Stimulated activated naive B cell treated with anti-CD40 and anti-IgM and Interleukin-4, amounts not matched to agents 10 μg/mL and 1 μg/mL and 100 μg/mL, for 72 hours (primary cell): ENCODE data around the gene CMIP.

ENCODE experiments used
- ATAC-seq, 2 donors: fragments of 150-1000 bp; cut with Tn5 transposase; replicated peaks; 2 replicates each; pipeline ENCODE4 v1.10.0; 2021; ENCODE audit warnings: moderate library complexity in 1 of 2
- DNase-seq: peaks from one replicate; pipeline ENCODE4 v3.0.0; 2021
- H3K27ac Mint-ChIP-seq: one replicate; pipeline ENCODE4 v1.8.0; 2022; ENCODE audit warnings: mild to moderate bottlenecking, mixed read lengths
- H3K27me3 Mint-ChIP-seq, 2 donors: one replicate each; pipeline ENCODE4 v1.8.0; 2022; ENCODE audit warnings: mixed read lengths in 2 of 2
- H3K36me3 Mint-ChIP-seq, 2 donors: one replicate each; pipeline ENCODE4 v1.8.0; 2022; ENCODE audit warnings: mixed read lengths in 2 of 2, mild to moderate bottlenecking in 1 of 2
- H3K4me1 Mint-ChIP-seq, 2 donors: one replicate each; pipeline ENCODE4 v1.8.0; 2022; ENCODE audit warnings: mixed read lengths in 2 of 2, mild to moderate bottlenecking in 1 of 2
- H3K4me3 Mint-ChIP-seq, 2 donors: one replicate each; pipeline ENCODE4 v1.8.0; 2022; ENCODE audit warnings: mild to moderate bottlenecking in 2 of 2, mixed read lengths in 2 of 2, moderate library complexity in 1 of 2
- H3K9me3 Mint-ChIP-seq, 2 donors: one replicate each; pipeline ENCODE4 v1.8.0; 2022; ENCODE audit warnings: mixed read lengths in 2 of 2, mild to moderate bottlenecking in 1 of 2

Gene CMIP

DNA sequence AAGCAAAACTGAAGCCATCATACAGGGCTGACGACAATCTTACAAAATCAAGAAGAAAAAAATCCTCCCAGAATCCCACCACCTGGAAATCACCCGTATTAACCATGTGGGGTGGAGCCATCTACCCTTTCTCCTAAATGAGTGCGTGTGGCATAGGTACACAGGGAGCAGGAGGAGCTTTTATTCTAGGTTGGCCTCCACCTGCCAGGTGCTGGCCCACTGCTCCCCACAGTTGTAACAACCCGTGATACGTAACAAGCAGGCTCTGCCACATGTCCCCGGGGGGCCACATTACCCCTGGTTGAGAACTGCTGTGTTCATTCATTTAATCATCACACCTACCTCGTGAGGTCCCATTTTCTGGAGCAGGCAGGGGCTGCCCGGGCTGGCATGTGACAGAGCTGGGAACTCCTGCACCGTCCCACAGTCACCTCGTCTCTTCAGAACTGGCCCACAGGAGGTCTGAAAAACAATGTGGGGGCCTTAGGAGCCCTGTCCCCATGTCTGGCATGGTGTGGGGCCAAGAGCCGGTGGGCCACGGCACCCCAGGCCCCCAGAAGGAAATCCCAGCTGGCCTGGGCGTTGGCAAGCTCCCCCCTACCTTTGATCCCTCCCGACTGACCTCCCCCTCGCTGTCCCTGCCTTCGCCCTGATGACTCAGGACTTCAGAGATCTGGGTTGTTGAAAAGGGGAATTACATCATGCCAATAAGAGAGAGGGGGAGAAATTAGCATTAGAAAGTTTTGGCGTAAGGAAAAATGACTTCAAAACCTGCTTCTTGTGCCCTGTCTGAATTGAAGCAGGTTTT is 12.9 kb downstream of the CMIP start:
- Mint-ChIP-seq H3K27me3 (no peaks in the 10 kb centered on the region), H3K36me3 (peaks cover 27 to 50% of the 10 kb centered on the region in 2 donors), H3K9me3 (peaks cover 0 to 2% of the 10 kb centered on the region in 2 donors), H3K4me1 (peaks cover 70 to 95% of the 10 kb centered on the region in 2 donors), H3K4me3 (peak overlapping the region; percentile 52 to 55), H3K27ac (peak overlapping the region; percentile 94)
- ATAC-seq = peak; percentile 75
- peak; percentile 31 for DNase-seq

GRCh38 chr16:81458149-81458669 is 13.6 kb downstream of the CMIP start:
- Mint-ChIP-seq H3K4me1 (peaks cover 66 to 95% of the 10 kb centered on the region in 2 donors), H3K27me3 (no peaks in the 10 kb centered on the region), H3K4me3 (no peak overlapping the region), H3K36me3 (peaks cover 28 to 55% of the 10 kb centered on the region in 2 donors), H3K9me3 (peaks cover 0 to 2% of the 10 kb centered on the region in 2 donors), H3K27ac (no peak overlapping the region)
- DNase-seq = no peak
- no peak for ATAC-seq

DNA sequence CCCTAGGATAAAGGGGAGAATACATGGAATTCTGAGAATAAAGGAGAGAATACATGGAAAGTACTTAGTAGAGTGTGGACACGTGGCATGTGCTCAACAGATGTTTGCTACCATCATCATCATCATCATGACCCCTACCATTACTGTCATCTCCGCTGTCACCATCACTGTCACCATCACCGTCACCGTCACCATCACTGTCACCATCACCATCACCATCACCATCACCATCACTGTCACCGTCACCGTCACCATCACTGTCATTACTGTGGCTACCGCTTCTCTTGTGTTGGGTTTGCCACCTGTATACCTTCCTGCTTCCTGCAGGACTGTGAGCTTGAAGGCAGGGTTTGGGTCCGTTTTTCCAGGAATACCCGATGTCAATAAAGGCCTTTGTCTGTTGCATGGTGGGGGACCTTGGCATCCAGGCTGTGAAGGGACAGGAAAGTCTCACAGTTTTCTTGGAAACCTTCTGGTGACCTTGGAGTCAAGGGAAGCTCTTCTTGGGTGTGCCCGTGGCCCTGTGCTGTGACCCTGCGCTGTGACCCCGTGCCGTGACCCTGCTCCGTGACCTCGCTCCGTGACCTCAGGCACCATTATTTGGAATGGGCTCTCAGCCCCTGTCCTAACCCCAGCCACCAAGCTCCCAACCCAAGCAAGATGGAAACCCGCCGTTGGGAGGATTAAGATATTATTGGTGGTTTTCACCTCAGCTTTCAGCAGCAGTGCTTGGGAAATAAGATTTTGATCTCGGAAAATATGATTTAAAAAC is 14.4 kb downstream of the CMIP start:
- peaks cover 31 to 58% of the 10 kb centered on the region in 2 donors for H3K36me3 Mint-ChIP-seq
- peaks cover 0 to 2% of the 10 kb centered on the region in 2 donors for H3K9me3 Mint-ChIP-seq
- ATAC-seq (no peak), DNase-seq (no peak)
- H3K4me1 Mint-ChIP-seq = peaks cover 64 to 96% of the 10 kb centered on the region in 2 donors
- H3K4me3 Mint-ChIP-seq = no peak overlapping the region
- H3K27me3 Mint-ChIP-seq = no peaks in the 10 kb centered on the region
- H3K27ac Mint-ChIP-seq = no peak overlapping the region

- H3K9me3 Mint-ChIP-seq = peaks cover 0 to 2% of the 10 kb centered on the region in 2 donors
- no peaks in the 10 kb centered on the region for H3K27me3 Mint-ChIP-seq
- peaks cover 26 to 57% of the 10 kb centered on the region in 2 donors for H3K36me3 Mint-ChIP-seq
- H3K27ac Mint-ChIP-seq = peak overlapping the region; percentile 37
- no peak overlapping the region for H3K4me3 Mint-ChIP-seq
- DNase-seq (no peak), ATAC-seq (no peak)
- peaks cover 64 to 97% of the 10 kb centered on the region in 2 donors for H3K4me1 Mint-ChIP-seq
Measured at GRCh38 chr16:81460075-81460474, 15.5 kb downstream of the CMIP start.

DNA sequence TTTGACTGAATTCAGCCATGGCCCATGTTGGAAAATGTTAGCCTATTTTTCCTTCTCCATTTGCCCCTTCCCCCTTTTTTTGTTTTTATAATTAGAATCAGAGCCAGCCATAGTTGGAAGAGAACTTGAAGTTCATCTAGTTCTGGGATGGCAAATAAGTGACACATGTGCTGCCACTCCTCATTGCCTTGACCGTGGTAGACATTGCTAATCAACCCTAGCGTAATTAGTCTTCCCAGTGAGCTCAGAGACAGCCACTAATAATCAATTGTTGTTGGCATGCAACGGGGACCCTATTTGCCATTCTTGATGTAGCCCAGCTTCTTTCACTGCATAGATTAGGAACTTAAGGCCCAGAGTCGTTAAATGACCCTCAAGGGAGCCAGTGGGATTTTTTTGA is 16.6 kb downstream of the CMIP start:
- DNase-seq (no peak), ATAC-seq (no peak)
- Mint-ChIP-seq H3K9me3 (peaks cover 0 to 2% of the 10 kb centered on the region in 2 donors), H3K27ac (no peak overlapping the region), H3K27me3 (no peaks in the 10 kb centered on the region), H3K4me3 (no peak overlapping the region), H3K4me1 (peaks cover 57 to 97% of the 10 kb centered on the region in 2 donors), H3K36me3 (peaks cover 23 to 54% of the 10 kb centered on the region in 2 donors)

GRCh38 chr16:81461766-81462165 is 17.2 kb downstream of the CMIP start:
- H3K27me3 Mint-ChIP-seq = no peaks in the 10 kb centered on the region
- peaks cover 58 to 97% of the 10 kb centered on the region in 2 donors for H3K4me1 Mint-ChIP-seq
- no peak overlapping the region for H3K27ac Mint-ChIP-seq
- H3K36me3 Mint-ChIP-seq = peaks cover 23 to 50% of the 10 kb centered on the region in 2 donors
- no peak for ATAC-seq
- H3K9me3 Mint-ChIP-seq = peaks cover 0 to 2% of the 10 kb centered on the region in 2 donors
- H3K4me3 Mint-ChIP-seq = no peak overlapping the region
- DNase-seq = no peak

- Mint-ChIP-seq H3K4me3 (no peak overlapping the region), H3K27me3 (no peaks in the 10 kb centered on the region), H3K27ac (peak overlapping the region; percentile 9), H3K9me3 (peaks cover 0 to 2% of the 10 kb centered on the region in 2 donors), H3K36me3 (peaks cover 16 to 41% of the 10 kb centered on the region in 2 donors), H3K4me1 (peaks cover 51 to 97% of the 10 kb centered on the region in 2 donors)
- ATAC-seq = no peak
- DNase-seq = no peak
Measured at GRCh38 chr16:81462683-81463082, 18.1 kb downstream of the CMIP start.

DNA sequence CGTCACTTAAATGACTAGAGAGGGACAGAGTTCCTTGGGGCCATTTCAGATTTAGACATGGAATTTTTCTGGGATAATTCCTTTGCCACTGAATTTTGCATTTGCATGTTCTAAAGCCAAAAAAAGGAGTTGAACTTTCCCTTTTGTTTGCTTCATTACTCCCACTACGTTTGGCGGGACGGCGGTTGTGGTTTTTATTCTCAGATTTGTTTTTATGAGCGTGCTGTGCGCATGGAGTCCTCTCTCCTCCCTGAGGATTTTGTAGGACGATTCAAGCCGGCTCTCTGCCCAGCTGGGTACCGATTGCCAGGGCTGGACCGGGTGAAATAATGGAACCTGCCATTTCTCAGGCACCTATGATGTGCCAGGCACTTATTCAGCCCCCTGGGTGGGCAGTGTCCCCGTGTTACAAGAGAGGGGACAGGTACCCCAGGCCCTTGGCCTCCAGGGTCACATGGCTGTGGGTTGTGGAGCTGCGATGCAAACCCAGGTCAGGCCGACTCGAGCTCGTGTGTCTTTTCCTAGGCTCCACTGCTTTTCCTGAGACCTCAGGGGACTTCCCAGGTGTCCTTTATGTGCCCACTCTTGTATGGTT is 18.8 kb downstream of the CMIP start:
- Mint-ChIP-seq H3K4me1 (peaks cover 49 to 97% of the 10 kb centered on the region in 2 donors), H3K27me3 (no peaks in the 10 kb centered on the region), H3K27ac (no peak overlapping the region), H3K4me3 (no peak overlapping the region), H3K36me3 (peaks cover 15 to 38% of the 10 kb centered on the region in 2 donors), H3K9me3 (peaks cover 0 to 2% of the 10 kb centered on the region in 2 donors)
- ATAC-seq (no peak), DNase-seq (no peak)

- H3K4me1 Mint-ChIP-seq = peaks cover 48 to 97% of the 10 kb centered on the region in 2 donors
- ATAC-seq = no peak
- H3K27ac Mint-ChIP-seq = peak overlapping the region; percentile 31
- no peak overlapping the region for H3K4me3 Mint-ChIP-seq
- H3K9me3 Mint-ChIP-seq = no peaks in the 10 kb centered on the region
- H3K36me3 Mint-ChIP-seq = peaks cover 6 to 29% of the 10 kb centered on the region in 2 donors
- no peaks in the 10 kb centered on the region for H3K27me3 Mint-ChIP-seq
- no peak for DNase-seq
Measured at GRCh38 chr16:81464279-81464678, 19.7 kb downstream of the CMIP start.

GRCh38 chr16:81465375-81465943 is 20.9 kb downstream of the CMIP start:
- peaks cover 6 to 26% of the 10 kb centered on the region in 2 donors for H3K36me3 Mint-ChIP-seq
- no peak overlapping the region for H3K27ac Mint-ChIP-seq
- no peak for ATAC-seq

DNA sequence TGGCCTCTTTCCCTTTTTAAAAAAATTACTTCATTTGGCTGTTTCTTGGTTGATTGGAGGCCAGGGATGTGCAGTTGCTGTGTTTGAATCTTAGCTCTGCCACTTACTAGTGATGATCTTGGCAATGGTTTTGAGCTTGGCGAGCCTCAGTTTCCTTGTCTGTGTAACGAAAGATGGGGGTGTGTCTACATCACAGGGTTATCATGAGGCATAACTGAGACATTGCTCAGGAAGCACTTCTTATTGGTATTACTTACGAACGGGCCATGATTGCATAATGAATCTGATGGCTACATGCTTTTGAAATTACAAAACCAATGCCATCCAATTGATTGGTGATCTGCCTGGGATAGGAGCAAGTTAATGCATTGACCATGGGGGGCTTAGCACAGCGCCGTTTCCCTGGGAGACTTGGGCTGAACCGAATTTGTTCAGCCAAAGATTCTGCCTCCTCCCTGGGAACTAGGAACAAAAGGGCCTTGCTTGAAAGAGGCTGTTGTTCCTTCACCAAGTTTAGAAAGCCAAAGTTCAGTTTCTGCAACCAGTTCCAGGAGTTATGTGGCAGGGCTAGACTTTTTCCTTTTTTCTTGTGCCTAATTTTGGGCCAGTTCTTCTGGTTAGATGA is 21.9 kb downstream of the CMIP start:
- H3K4me1 Mint-ChIP-seq = peaks cover 55 to 95% of the 10 kb centered on the region in 2 donors
- no peaks in the 10 kb centered on the region for H3K27me3 Mint-ChIP-seq
- no peak for ATAC-seq
- H3K9me3 Mint-ChIP-seq = no peaks in the 10 kb centered on the region
- no peak overlapping the region for H3K27ac Mint-ChIP-seq
- DNase-seq = no peak
- H3K4me3 Mint-ChIP-seq = no peak overlapping the region
- H3K36me3 Mint-ChIP-seq = peaks cover 8 to 20% of the 10 kb centered on the region in 2 donors

More at GRCh38 chr16:81465375-81465943, 20.9 kb downstream of the CMIP start:
- H3K4me1 Mint-ChIP-seq = peaks cover 59 to 99% of the 10 kb centered on the region in 2 donors
- no peaks in the 10 kb centered on the region for H3K9me3 Mint-ChIP-seq
- DNase-seq = no peak
- H3K4me3 Mint-ChIP-seq = no peak overlapping the region
- H3K27me3 Mint-ChIP-seq = no peaks in the 10 kb centered on the region

GRCh38 chr16:81467072-81467471 is 22.5 kb downstream of the CMIP start:
- DNase-seq (no peak), ATAC-seq (no peak)
- Mint-ChIP-seq H3K4me1 (peaks cover 56 to 95% of the 10 kb centered on the region in 2 donors), H3K27ac (no peak overlapping the region), H3K4me3 (no peak overlapping the region), H3K27me3 (no peaks in the 10 kb centered on the region), H3K36me3 (peaks cover 11 to 23% of the 10 kb centered on the region in 2 donors), H3K9me3 (no peaks in the 10 kb centered on the region)

DNA sequence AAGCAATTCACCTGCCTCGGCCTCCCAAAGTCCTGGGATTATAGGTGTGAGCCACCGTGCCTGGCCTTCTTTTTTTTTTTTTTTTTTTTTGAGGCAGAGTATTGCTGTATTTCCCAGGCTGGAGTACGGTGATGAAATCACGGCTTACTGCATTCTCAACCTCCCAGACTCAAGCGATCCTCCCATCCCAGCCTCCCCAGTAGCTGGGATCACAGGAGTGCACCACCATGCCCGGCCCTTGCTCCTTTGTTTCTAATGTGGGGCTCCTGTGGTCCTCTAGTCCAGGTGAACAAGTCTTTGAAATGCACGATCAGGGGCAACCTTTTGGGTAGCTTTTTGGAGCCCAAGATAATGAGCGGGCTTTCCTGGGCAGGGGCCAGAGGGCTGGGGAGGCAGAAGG is 23.2 kb downstream of the CMIP start:
- Mint-ChIP-seq H3K4me1 (peaks cover 59 to 95% of the 10 kb centered on the region in 2 donors), H3K4me3 (no peak overlapping the region), H3K36me3 (peaks cover 16 to 25% of the 10 kb centered on the region in 2 donors), H3K27ac (peak overlapping the region; percentile 73), H3K9me3 (no peaks in the 10 kb centered on the region), H3K27me3 (no peaks in the 10 kb centered on the region)
- no peak for ATAC-seq
- no peak for DNase-seq
